GM23338 (cell line): ENCODE measurements around the gene SNRPA1.

Experiments
- EZH2phosphoT487 ChIP-seq: fragments of 200-600 bp; sonication (generic); IDR thresholded peaks from one replicate; pipeline ENCODE4 v1.8.1; 2018; ENCODE audit warnings: antibody characterized with exemption; ENCODE audit not compliant: unreplicated experiment
- TF ChIP-seq, protein P1 (sequence below), 2 experiments: fragments of 200-600 bp in 1 of 2; sonication (generic) in 1 of 2; conservative IDR thresholded peaks; 2 replicates each; pipeline versions ENCODE4 v1.5.1 to v1.6.1; 2016 to 2017; ENCODE audit warnings: antibody characterized with exemption in 2 of 2, low read depth in 2 of 2, mild to moderate bottlenecking in 2 of 2, moderate library complexity in 1 of 2

GRCh38 chr15:101286471-101287114 is 8.5 kb downstream of the SNRPA1 start:
- TF ChIP-seq, protein P1, sequence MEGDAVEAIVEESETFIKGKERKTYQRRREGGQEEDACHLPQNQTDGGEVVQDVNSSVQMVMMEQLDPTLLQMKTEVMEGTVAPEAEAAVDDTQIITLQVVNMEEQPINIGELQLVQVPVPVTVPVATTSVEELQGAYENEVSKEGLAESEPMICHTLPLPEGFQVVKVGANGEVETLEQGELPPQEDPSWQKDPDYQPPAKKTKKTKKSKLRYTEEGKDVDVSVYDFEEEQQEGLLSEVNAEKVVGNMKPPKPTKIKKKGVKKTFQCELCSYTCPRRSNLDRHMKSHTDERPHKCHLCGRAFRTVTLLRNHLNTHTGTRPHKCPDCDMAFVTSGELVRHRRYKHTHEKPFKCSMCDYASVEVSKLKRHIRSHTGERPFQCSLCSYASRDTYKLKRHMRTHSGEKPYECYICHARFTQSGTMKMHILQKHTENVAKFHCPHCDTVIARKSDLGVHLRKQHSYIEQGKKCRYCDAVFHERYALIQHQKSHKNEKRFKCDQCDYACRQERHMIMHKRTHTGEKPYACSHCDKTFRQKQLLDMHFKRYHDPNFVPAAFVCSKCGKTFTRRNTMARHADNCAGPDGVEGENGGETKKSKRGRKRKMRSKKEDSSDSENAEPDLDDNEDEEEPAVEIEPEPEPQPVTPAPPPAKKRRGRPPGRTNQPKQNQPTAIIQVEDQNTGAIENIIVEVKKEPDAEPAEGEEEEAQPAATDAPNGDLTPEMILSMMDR (conservative IDR thresholded peaks at IDR 0.05; ENCODE audit: low read depth in 2 of 2) = no peak
- TF ChIP-seq EZH2phosphoT487 = no peak
